ENCODE measurements around the gene SDS. TPM values are rescaled to one million over a fixed set of nuclear protein-coding genes. Genes with fewer than 3 reads are reported as not detected.

The SDS gene
- polyA plus RNA-seq, 1 experiment: not detected

DNA sequence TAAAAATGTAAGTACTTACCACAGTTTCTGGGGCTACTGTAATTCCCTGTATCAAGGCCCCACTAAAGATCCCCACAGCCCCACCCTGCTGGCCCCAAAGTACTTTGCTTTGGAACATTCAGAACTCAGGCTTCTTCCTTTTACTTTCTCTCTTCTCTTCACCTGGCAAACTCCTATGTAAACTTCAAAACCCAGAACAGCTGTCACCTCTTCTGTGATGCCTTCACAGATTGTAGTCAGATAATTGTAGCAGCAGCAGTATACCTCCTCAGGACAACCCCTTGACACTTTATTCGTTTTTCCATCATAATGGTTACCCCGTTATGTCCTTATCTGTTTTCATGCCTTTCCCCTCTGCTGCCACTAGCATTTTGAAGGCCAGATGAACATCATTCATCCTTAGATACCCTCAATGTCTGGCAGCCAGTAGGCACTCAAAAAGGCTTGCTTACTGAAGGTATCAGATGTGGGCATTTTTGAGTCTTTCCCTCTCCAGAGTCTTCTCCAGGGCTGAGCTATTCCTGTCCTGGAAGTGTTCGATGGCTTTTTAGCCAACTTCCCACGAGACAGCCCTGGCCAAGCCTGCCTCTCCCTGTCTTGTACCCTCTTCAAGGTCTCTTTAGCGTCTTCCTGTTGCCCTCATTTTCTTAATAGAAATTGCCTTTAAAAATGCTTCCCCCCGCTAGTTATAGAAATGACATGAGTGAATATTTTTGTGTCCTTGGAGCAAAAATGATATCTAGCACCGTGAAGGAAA, 37.9 kb downstream of the SDS start:
- TF ChIP-seq, protein P1, sequence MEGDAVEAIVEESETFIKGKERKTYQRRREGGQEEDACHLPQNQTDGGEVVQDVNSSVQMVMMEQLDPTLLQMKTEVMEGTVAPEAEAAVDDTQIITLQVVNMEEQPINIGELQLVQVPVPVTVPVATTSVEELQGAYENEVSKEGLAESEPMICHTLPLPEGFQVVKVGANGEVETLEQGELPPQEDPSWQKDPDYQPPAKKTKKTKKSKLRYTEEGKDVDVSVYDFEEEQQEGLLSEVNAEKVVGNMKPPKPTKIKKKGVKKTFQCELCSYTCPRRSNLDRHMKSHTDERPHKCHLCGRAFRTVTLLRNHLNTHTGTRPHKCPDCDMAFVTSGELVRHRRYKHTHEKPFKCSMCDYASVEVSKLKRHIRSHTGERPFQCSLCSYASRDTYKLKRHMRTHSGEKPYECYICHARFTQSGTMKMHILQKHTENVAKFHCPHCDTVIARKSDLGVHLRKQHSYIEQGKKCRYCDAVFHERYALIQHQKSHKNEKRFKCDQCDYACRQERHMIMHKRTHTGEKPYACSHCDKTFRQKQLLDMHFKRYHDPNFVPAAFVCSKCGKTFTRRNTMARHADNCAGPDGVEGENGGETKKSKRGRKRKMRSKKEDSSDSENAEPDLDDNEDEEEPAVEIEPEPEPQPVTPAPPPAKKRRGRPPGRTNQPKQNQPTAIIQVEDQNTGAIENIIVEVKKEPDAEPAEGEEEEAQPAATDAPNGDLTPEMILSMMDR (IDR thresholded peaks at IDR 0.05; ENCODE audit: low read depth, low read length): no peak
- no peak overlapping the region for H3K27ac ChIP-seq (ENCODE audit: low read depth, low read length)
- DNase-seq (ENCODE audit: low read depth, low spot score): no peak
- CTCF ChIA-PET: no interaction called here
- no peaks in the 10 kb centered on the region for H3K27me3 ChIP-seq (ENCODE audit: control insufficient read depth, insufficient read depth, low read length)
- H3K9me3 ChIP-seq (ENCODE audit: control insufficient read depth, insufficient read depth, low read length): no peaks in the 10 kb centered on the region; the same call in 1 of the 2 replicates
- POLR2A ChIA-PET: no interaction called here
- H3K4me3 ChIP-seq (ENCODE audit: low read depth, low read length): no peak overlapping the region

DNA sequence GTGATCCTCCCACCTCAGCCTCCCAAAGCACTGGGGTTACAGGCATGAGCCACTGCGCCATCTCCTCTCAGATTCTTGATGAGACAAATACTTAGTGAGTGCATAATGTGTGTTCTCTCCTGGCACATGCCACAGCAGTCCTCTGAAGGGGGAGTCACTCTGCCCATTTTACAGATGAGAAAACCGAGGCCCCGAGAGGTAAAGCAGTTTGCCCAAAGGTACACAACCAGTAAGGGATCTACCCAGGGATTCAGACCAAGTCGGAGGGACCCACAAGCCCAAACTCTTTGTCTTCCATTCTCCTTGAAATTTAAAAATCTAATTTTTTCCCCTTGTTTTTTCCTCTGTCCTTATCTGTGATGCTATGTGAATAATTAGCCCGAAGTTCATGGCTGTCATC, 39.0 kb downstream of the SDS start:
- H3K9me3 ChIP-seq (ENCODE audit: control insufficient read depth, insufficient read depth, low read length): no peaks in the 10 kb centered on the region; the same call in 1 of the 2 replicates
- ChIA-PET POLR2A (no interaction called here), CTCF (no interaction called here)
- H3K4me3 ChIP-seq (ENCODE audit: low read depth, low read length): no peak overlapping the region
- no peak for DNase-seq (ENCODE audit: low read depth, low spot score)
- no peaks in the 10 kb centered on the region for H3K27me3 ChIP-seq (ENCODE audit: control insufficient read depth, insufficient read depth, low read length)
- no peak overlapping the region for H3K27ac ChIP-seq (ENCODE audit: low read depth, low read length)
- TF ChIP-seq, protein P1 (IDR thresholded peaks at IDR 0.05; ENCODE audit: low read depth, low read length): no peak

DNA sequence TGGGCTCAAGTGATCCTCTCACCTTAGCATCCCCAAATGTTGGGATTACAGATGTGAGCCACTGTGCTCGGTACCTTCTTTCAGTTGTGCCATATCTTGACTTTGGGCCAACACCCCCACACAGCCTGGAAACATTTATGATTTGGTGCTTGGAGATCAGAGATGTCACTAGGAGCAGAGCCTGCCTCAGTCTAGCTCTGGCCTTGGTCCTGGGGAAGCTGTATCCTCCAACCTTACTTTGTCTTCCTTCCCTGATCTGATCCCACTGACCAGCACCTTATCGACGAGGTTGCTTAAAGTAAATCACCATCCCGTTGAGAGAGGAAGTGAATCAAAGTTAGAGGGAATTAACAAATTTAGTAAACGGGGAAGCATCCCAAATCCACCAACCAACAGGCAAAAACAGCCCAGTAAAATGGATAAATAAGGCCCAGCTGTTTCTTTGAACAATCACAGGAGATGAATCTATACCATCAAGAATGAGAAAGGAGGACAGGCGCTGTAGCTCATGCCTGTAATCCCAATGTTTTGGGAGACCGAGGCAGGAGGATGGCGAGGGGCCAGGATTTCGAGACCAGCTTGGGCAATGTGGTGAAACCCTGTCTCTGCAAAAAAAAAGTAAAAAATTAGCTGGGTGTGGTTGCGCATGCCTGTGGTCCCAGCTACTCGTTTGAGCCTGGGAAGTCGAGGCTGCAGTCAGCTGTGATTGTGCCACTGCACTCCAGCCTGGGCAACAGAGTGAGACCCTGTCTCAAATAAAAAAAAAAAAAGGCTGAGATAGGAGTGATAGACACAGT, 41.9 kb downstream of the SDS start:
- ChIA-PET POLR2A (no interaction called here), CTCF (no interaction called here)
- no peak for DNase-seq (ENCODE audit: low read depth, low spot score)
- TF ChIP-seq, protein P1 (IDR thresholded peaks at IDR 0.05; ENCODE audit: low read depth, low read length): no peak
- Histone ChIP-seq H3K4me3 (ENCODE audit: low read depth, low read length) (no peak overlapping the region), H3K27me3 (ENCODE audit: control insufficient read depth, insufficient read depth, low read length) (peaks cover 2% of the 10 kb centered on the region), H3K9me3 (ENCODE audit: control insufficient read depth, insufficient read depth, low read length) (peaks cover 3% of the 10 kb centered on the region; the same call in 1 of the 2 replicates), H3K27ac (ENCODE audit: low read depth, low read length) (no peak overlapping the region)

DNA sequence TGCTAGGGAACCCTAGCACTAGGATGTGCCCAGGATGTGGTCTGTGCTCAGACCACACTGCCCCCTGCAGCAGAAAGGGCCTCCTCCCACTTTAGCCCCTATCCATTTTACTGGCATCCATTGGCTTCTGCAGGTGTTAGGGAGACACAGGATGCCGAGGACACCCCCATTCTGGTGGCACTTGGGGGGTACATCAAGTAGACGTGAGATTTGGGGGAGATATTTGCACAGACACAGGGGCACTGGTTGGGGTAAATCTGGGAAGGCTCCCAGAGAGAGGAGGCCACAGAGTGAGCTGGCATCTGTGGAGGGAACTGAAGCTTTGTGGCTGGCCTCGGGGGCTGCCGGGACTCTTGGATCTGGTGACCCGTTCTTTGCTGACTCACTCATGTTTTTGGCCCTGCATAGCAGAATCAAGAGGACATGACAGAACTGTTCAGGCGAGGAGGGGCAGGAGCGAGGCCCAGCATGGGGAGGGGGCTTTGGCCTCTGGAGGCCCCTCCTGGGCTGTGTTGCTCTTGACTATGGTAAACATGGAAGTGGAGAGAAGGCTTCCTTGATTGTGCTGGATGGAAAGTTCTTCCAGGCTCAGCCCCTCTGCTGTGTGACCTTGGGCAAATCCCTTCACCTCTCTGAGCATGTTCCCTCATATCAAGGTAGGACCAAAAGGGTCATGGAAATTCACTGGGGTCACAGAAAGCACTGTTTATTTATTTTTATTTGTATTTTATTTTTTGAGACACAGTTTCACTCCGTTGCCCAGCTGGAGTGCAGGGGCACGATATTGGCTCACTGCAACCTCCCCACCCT, 43.5 kb downstream of the SDS start:
- DNase-seq (ENCODE audit: low read depth, low spot score): no peak
- TF ChIP-seq, protein P1 (IDR thresholded peaks at IDR 0.05; ENCODE audit: low read depth, low read length): 0 out of 2 replicates have a peak, but pooled peaks have one; percentile 27
- H3K4me3 ChIP-seq (ENCODE audit: low read depth, low read length): peak overlapping the region; percentile 92
- POLR2A ChIA-PET: interaction anchor here (0.6 kb wide), 1 partner anchor 175 kb away, joined by 3 read pairs; the partner anchor contains the start of gene DDX54
- CTCF ChIA-PET: no interaction called here
- peaks cover 2% of the 10 kb centered on the region for H3K27me3 ChIP-seq (ENCODE audit: control insufficient read depth, insufficient read depth, low read length)
- H3K9me3 ChIP-seq (ENCODE audit: control insufficient read depth, insufficient read depth, low read length): peaks cover 3% of the 10 kb centered on the region; the same call in 1 of the 2 replicates
- H3K27ac ChIP-seq (ENCODE audit: low read depth, low read length): no peak overlapping the region

Data from AG04450 (cell line).